UCSD-AML1 (cell line): ENCODE measurements around the gene ATG7.

ENCODE experiments used
- DNase-seq: peaks from one replicate; lab custom pipeline; 2025; ENCODE audit not compliant: unreplicated experiment; lab: John Stamatoyannopoulos, UW

ATG7 gene

DNA sequence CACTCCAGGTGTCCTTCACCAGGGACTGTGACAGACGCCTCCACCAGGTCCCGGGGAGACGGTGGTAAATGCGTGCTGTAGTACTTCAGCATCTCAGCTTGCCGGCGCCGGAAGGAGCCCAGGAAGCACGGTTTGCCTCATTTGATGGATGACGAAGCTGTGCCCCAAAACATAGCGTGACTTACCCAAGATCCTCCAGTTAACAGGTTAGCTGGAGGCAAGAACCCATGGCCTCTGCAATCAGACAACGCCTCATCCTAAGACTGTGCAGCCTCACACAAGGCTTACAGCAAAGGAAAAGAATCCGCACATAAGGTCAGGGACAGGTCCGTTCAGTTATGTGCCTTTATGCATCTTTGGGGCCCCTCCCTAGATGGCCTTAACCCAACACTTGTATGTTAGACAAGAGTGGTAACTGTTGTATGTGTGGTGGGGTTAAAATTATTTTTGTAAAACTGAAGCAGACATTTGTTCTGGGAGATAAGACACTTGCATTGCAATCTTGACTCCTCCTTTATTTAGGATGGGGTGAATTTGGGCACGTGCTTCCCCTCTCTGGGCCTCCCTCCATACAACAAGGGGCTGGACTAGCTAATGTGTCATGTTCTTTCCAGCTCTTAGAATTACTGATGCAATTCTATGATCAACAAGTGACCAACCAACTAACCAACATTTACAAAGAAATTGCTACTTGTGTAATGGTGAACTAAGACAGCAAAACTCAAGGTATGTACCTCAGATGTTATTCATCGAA is 332.1 kb downstream of the ATG7 start:
- DNase-seq, result no peak

DNA sequence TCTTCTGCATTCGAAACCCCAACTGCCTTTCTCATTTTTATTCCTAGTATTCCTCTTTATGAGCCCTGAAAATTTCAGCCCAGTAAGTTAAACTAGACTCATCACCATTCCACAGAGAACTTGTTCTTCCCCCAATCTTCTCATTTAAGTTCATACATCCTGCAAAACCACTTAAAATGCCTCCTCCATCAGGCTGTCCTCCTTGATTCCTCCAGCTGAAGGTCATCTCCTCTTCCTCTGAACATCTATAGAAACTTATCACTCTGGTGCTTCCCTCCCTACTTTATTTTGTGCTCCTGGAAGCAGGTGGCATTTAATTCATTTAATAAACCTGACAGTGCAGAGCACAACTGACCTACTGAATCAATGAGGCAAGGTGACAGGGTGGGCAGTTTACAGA is 333.2 kb downstream of the ATG7 start:
- no peak for DNase-seq

DNA sequence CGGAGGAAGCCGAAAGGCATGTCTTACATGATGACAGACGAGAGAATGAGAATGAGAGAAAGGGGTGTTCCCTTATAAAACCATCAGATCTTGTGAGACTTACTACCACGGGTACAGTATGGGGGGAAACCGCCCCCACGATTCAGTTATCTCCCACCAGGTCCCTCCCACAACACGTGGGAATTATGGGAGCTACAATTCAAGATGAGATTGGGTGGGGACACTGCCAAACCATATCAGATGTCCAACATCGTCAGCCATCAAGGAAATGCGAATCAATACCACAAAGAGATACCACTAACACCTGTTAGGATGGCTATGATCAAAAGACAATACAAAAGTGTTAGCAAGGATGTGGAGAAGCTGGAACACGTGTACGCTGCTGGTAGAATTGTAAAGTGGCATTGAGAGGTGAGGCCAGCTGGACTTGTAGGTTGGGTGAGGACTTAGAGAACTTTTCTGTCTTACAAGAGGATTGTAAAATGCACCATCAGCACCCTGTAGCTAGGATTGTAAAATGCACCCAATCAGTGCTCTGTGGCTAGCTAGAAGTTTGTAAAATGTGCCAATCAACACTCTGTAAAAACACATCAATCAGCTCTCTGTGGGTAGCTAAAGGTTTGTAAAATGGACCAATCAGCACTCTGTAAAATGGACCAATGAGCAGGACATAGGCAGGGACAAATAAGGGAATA is 334.0 kb downstream of the ATG7 start:
- no peak for DNase-seq

DNA sequence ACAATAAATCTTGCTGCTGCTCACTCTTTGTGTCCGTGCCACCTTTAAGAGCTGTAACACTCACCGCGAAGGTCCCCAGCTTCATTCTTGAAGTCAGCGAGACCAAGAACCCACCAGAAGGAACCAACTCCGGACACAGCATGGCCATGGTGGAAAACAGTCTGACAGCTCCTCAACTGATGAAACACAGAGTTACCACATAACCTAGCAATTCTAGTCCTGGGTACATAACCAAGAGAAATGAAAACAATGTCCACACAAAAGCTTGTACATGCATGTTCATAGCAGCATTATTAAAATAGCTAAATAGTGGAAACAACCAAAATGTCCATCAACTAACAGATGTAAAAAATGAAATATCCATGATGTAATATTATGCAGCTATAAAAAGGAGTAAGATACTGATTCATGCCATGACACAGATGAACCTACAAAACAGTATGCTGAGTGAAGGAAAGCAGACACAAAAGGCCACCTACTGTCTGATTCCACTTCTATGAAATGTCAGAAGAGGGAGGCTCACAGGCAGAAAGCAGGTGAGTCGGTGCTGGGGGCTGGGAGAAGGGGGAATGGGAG is 334.8 kb downstream of the ATG7 start:
- no peak for DNase-seq
